KBM-7 (cell line): ENCODE data around the gene MAP3K2.

Source experiments
- DNase-seq: peaks from one replicate; pipeline ENCODE4 v3.0.0-alpha.2; 2015
- in situ Hi-C: fragments of 300-500 bp; cut with MboI; formaldehyde crosslinking; loops from 2 replicates; pipeline ENCODE4 v1.14.3; 2020; ENCODE audit warnings: low sequenced_read_pairs, low pct_unique_long_range_greater_than_20kb, mixed read lengths

MAP3K2 gene

DNA sequence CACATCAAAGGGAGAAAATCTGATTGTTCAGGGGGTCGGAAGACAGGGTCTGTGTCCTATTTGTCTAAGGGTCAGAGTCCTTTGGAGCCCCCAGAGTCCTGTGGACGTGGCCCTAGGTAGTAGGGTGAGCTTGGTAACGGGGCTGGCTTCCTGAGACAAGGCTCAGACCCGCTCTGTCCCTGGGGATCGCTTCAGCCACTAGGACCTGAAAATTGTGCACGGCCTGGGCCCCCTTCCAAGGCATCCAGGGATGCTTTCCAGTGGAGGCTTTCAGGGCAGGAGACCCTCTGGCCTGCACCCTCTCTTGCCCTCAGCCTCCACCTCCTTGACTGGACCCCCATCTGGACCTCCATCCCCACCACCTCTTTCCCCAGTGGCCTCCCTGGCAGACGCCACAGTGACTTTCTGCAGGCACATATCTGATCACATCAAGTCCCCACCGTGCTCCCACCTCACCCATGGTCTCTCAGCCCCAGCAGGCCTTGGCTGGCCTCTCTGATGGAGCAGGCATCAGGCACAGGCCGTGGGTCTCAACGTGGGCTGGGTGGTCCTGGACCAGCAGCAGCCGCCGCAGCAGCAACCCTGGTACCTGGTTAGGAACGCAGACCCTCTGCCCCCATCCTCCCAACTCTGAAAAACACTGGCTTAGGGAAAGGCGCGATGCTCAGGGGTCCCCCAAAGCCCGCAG, 34.2 kb upstream of the MAP3K2 start:
- in situ Hi-C loops, result no loop called here
- no peak for DNase-seq

GRCh38 chr2:127421116-127421800, 33.5 kb upstream of the MAP3K2 start:
- DNase-seq, result no peak
- in situ Hi-C loops, result no loop called here

DNA sequence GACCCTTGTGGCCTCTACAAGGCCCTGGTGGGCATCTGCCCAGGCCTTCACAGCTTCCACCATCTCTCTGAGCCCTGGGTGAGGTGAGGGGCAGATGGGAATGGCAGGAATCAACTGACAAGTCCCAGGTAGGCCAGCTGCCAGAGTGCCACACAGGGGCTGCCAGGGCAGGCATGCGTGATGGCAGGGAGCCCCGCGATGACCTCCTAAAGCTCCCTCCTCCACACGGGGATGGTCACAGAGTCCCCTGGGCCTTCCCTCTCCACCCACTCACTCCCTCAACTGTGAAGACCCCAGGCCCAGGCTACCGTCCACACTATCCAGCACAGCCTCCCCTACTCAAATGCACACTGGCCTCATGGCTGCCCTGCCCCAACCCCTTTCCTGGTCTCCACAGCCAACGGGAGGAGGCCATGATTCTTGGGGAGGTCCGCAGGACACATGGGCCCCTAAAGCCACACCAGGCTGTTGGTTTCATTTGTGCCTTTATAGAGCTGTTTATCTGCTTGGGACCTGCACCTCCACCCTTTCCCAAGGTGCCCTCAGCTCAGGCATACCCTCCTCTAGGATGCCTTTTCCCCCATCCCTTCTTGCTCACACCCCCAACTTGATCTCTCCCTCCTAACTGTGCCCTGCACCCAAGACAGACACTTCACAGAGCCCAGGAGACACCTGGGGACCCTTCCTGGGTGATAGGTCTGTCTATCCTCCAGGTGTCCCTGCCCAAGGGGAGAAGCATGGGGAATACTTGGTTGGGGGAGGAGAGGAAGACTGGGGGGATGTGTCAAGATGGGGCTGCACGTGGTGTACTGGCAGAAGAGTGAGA, 32.5 kb upstream of the MAP3K2 start:
- in situ Hi-C loops, result no loop called here
- no peak for DNase-seq

- DNase-seq, result no peak
- in situ Hi-C loops, result no loop called here
Measured at GRCh38 chr2:127419448-127420038, 31.8 kb upstream of the MAP3K2 start.

DNA sequence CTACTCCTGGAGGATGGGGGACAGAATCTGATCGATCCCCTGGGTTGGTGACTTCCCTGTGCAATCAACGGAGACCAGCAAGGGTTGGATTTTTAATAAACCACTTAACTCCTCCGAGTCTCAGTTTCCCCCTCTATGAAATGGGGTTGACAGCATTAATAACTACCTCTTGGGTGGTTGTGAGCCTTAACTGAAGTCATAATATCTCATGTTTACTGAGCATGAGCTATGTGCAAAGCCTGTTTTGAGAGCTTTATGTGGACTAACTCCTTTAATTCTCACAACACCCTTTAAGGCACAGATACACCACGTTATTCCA, 31.3 kb upstream of the MAP3K2 start:
- DNase-seq, result no peak
- in situ Hi-C loops, result no loop called here

DNA sequence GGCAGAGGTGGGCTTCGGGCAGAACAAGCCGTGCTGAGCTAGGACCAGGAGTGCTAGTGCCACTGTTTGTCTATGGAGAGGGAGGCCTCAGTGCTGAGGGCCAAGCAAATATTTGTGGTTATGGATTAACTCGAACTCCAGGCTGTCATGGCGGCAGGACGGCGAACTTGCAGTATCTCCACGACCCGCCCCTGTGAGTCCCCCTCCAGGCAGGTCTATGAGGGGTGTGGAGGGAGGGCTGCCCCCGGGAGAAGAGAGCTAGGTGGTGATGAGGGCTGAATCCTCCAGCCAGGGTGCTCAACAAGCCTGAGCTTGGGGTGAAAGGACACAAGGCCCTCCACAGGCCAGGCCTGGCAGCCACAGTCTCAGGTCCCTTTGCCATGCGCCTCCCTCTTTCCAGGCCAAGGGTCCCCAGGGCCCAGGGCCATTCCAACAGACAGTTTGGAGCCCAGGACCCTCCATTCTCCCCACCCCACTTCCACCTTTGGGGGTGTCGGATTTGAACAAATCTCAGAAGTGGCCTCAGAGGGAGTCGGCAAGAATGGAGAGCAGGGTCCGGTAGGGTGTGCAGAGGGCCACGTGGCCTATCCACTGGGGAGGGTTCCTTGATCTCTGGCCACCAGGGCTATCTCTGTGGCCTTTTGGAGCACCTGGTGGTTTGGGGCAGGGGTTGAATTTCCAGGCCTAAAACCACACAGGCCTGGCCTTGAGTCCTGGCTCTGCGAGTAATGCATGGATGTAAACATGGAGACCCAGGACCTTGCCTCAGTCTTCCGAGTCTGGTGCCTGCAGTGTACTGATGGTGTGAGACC, 30.7 kb upstream of the MAP3K2 start, which contains the start of gene PROC:
TSS of gene PROC (plus strand) at position 128 of the 812 bp plus-strand sequence. CDS start 1,516 bp downstream, outside the sequence.
- in situ Hi-C loops, result no loop called here
- DNase-seq, result no peak

DNA sequence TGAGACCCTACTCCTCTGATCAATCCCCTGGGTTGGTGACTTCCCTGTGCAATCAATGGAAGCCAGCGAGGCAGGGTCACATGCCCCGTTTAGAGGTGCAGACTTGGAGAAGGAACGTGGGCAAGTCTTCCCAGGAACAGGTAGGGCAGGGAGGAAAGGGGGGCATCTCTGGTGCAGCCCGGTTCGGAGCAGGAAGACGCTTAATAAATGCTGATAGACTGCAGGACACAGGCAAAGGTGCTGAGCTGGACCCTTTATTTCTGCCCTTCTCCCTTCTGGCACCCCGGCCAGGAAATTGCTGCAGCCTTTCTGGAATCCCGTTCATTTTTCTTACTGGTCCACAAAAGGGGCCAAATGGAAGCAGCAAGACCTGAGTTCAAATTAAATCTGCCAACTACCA, 29.6 kb upstream of the MAP3K2 start:
- in situ Hi-C loops, result no loop called here

DNA sequence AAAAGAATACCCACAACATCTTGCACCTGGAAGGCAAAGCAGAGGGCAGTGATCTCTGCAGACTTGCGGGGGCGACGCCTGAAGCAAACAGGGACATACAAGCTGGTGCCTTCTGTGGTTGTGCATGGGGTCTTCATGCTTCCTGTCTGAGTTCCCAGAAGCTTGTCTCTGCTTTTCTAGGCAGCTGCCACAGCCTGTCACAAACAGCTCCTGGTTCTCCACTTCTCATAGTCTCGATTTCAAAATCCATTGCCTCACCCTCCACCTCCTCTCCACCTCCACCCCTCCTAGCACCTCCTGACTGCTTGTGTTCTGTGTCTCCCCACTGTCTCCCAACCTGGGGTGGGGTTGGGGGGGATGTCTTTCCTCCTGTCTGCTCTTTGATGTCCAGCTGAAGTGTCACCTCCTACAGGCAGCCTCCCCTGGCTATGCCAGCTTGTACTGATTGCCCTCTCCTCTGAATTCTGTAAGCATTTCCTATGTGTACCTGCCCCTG, 28.8 kb upstream of the MAP3K2 start:
- in situ Hi-C loops, result no loop called here

More for the DNA sequence above, 29.6 kb upstream of the MAP3K2 start:
- no peak for DNase-seq

GRCh38 chr2:127415593-127416505, 28.1 kb upstream of the MAP3K2 start:
- peak; percentile 88 for DNase-seq
- in situ Hi-C loops, result no loop called here

More for the DNA sequence above, 28.8 kb upstream of the MAP3K2 start:
- DNase-seq, result peak; percentile 73

DNA sequence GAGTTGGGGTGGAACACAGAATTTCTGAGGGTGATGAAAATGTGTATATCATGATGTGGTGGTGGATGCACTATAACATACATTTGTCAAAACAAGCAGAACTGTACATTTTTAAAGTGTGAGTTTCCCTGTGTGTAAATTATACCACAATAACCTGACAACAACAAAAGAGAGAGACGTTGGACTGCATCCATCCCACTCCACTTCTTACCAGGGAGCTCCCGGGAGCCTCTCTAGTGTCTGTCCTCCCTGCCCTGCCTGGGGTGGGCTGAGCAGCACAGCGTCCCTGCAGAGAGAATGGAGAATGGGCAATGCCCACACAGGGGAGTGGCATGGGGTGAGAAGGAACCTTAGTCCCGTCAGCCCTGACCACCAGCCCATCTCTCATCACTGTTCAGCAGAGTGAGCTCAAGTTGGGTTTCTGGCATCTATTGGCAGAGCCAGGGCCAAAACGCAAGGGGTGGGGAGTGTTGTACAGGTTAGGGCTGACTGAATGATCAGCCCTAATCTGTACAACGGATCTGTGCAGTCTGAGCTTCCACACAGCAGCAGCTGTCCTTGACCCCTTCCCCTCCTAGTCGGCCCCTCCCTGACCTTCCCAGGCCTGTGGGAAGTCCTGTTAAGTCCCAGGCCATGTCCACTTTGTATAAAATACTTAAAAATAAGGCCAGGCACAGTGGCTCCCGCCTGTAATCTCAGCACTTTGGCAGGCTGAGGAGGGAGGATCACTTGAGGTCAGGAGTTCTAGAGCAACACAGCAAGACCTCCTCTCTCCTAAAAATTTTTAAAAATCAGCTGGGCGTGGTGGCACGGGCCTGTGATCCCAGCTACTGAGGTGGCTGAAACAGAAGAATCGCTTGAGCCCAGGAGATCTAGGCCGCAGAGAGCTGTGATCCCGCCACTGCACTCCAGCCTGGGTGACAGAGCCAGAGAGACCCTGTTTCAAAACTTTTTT, 27.1 kb upstream of the MAP3K2 start:
- no peak for DNase-seq
- in situ Hi-C loops, result no loop called here

GRCh38 chr2:127413782-127414637, 26.2 kb upstream of the MAP3K2 start:
- DNase-seq, result no peak
- in situ Hi-C loops, result no loop called here

GRCh38 chr2:127413200-127413599, 25.4 kb upstream of the MAP3K2 start:
- DNase-seq, result no peak

DNA sequence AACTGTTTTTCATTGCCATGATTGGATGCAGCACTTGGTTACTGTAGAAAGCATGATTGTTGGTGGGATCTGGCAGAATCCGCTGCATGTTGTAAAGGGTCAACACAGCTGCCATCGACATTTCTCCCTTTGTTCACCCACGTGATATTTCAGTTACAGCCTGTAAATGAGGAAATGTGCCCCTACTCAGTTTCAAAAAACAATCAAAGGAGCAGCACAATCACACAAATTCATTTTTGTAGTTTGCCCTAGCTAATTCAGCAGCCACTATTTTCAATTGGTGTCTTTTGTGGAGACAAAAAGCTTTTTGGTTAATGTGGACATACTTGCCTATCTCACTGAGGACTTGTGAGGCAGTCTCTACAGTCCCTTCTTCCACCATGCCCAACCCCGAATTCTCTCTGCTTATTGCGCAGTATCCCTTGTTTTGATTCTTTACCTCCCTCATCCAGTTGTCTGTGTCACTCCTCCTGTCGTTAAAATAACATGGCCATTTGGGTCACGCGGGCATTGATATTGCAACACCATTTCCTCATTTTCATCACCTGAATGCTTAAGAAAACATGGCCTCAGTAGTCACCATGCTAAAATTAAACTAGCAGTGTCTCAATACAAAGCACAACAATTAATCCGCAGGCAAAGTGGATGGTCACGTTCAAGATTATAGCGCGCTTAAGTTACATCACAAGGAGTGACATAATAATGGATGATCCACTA, 24.0 kb upstream of the MAP3K2 start:
- in situ Hi-C loops, result no loop called here

More at GRCh38 chr2:127413200-127413599, 25.4 kb upstream of the MAP3K2 start:
- in situ Hi-C loops, result no loop called here

DNA sequence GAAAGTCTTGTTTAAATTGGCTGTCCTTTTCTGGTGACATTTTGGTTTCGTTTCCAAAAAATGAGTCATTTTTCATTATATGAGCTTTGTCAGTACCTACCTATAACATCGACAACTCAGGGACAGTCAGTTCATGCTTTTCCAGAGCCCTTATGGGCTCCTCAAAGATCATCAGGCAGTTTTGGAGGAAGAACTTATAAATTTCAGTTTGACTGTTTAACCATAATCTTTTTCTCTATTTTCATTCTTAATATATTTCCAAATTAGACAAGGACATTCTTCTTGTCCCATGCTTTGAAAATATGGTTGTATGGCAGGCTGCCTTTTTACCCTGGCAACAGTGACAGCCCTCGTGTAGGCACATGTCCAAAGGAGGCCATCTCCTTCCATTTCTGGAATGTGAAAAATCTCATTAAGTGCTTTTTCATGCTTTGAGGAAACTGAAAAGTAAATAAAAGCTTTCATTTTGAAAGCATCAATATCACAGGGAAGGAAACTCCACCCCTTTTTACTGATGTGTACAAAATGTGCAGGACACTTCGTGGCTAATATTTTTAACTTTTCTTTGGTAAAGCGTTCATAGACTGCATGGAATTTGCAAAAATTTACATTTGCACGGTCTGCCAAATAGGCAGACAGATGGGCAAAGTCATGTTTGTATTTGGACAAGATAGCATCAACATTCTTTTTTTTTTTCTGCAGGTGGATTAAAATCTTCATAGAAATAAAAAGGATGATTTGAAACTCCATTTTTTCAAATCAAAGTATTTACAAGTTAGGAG, 23.3 kb upstream of the MAP3K2 start:
- no peak for DNase-seq
- in situ Hi-C loops, result no loop called here

More for the DNA sequence above, 24.0 kb upstream of the MAP3K2 start:
- DNase-seq, result peak; percentile 87
